Measurements from ENCODE around the gene GRM2.

GRCh38 chr3:51673802-51674654, 32.8 kb upstream of the GRM2 start:
- no peak for TF ChIP-seq POLR2A (IDR thresholded peaks at IDR 0.05)
- TF ChIP-seq, protein P1, sequence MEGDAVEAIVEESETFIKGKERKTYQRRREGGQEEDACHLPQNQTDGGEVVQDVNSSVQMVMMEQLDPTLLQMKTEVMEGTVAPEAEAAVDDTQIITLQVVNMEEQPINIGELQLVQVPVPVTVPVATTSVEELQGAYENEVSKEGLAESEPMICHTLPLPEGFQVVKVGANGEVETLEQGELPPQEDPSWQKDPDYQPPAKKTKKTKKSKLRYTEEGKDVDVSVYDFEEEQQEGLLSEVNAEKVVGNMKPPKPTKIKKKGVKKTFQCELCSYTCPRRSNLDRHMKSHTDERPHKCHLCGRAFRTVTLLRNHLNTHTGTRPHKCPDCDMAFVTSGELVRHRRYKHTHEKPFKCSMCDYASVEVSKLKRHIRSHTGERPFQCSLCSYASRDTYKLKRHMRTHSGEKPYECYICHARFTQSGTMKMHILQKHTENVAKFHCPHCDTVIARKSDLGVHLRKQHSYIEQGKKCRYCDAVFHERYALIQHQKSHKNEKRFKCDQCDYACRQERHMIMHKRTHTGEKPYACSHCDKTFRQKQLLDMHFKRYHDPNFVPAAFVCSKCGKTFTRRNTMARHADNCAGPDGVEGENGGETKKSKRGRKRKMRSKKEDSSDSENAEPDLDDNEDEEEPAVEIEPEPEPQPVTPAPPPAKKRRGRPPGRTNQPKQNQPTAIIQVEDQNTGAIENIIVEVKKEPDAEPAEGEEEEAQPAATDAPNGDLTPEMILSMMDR (IDR thresholded peaks at IDR 0.05), result no peak
- TF ChIP-seq POLR2AphosphoS5 (IDR thresholded peaks at IDR 0.05), result no peak
- TF ChIP-seq EP300 (IDR thresholded peaks at IDR 0.05), result no peak
